Cardiac fibroblast (primary cell): ENCODE measurements around the gene ANKRD16.
"Not testable (repeated sequence)": the region's sequence is repeated elsewhere in the genome, so short reads cannot be mapped to it uniquely, and the experiment has no call there.

ENCODE experiments used
- DNase-seq, 2 donors: peaks; one replicate each; pipeline versions ENCODE4 v3.0.0 to v3.0.0-alpha.2; 2010; ENCODE audit warnings: low read depth in 2 of 2
- H3K4me3 ChIP-seq, 2 donors: replicated peaks in 1 of 2; 1 replicate in 1 of 2; 2 replicates in 1 of 2; pipeline ENCODE4 v1.5.1; 2011; ENCODE audit warnings: low read depth in 2 of 2, low read length in 2 of 2, mild to moderate bottlenecking in 2 of 2, moderate library complexity in 1 of 2
- CTCF ChIP-seq: IDR thresholded peaks from one replicate; pipeline ENCODE4 v1.5.1; 2011; ENCODE audit warnings: low read depth, mild to moderate bottlenecking, low read length, inconsistent platforms

ANKRD16 gene

GRCh38 chr10:5917305-5917704, 27.6 kb upstream of the ANKRD16 start:
- no peak overlapping the region for H3K4me3 ChIP-seq
- no peak for TF ChIP-seq CTCF
- no peak for DNase-seq

GRCh38 chr10:5915451-5915850, 25.8 kb upstream of the ANKRD16 start:
- DNase-seq: no peak
- H3K4me3 ChIP-seq: no peak overlapping the region
- no peak for TF ChIP-seq CTCF

GRCh38 chr10:5913736-5914135, 24.0 kb upstream of the ANKRD16 start:
- no peak overlapping the region for H3K4me3 ChIP-seq
- no peak for DNase-seq
- no peak for TF ChIP-seq CTCF

- H3K4me3 ChIP-seq: no peak overlapping the region
- no peak for TF ChIP-seq CTCF
- DNase-seq: no peak
These were observed 22.0 kb upstream of the ANKRD16 start for GRCh38 chr10:5911670-5912069.

- no peak overlapping the region for H3K4me3 ChIP-seq
- no peak for TF ChIP-seq CTCF
- no peak for DNase-seq
These were observed 20.8 kb upstream of the ANKRD16 start for GRCh38 chr10:5910323-5911100.

DNA sequence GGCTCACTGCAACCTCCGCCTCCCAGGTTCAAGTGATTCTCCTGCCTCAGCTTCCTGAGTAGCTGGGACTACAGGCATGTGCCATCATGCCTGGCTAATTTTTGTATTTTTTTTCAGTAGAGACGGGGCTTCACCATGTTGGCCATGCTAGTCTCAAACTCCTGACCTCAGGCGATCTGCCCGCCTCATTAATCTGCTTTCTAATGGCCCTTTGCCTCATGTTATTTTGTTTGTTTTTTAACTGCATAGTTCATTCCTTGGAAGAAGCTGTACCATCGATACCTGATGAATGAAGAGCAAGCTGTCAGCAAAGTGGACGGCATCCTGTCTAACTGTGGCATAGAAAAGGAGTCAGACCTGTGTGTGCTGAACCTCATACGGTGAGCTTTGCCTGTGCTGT, 19.0 kb upstream of the ANKRD16 start:
- not testable (repeated sequence) for H3K4me3 ChIP-seq, DNase-seq

DNA sequence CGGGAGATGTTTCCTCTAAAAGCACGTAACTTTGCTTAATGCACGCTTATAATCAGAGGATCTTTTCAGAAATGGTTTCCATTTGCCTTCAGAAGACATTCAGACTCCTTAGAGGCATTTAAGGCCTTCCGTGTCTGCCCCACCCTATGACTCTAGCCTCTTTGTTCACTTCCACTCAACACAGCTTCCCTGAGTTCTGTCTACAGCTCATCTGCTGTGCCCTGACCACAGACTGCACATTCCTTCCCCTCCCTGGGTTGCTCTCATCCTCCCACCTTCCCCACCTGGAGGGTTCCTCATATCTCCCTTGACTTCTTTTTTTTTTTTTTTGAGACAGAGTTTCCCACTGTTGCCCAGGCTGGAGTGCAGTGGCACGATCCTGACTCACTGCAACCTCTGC, 17.0 kb upstream of the ANKRD16 start:
- no peak for TF ChIP-seq CTCF
- peak in 1 of 2 donors; percentile 11 for DNase-seq
- no peak overlapping the region for H3K4me3 ChIP-seq
